ENCODE measurements around the gene CNEP1R1. TPM values are rescaled to one million over a fixed set of nuclear protein-coding genes. Genes with fewer than 3 reads are reported as not detected.
A peak's percentile ranks its signal among the peaks of the same experiment; 100 is the strongest.

Gene CNEP1R1
- total and polyA plus RNA-seq, 2 of the 4 experiments (the other 2 are of a cell fraction): 16.1 to 22.0 TPM

- no TSS peak for BruUV-seq (replicated peaks)
- ChIA-PET POLR2A (ENCODE audit: unreplicated experiment) (no interaction called here), CTCF (no interaction called here)
- no peak for TF ChIP-seq CHD1 (IDR thresholded peaks at IDR 0.05; ENCODE audit: low read depth, low read length)
- no peak for TF ChIP-seq RFX5 (IDR thresholded peaks at IDR 0.05; ENCODE audit: low read depth, low read length)
- no peak for TF ChIP-seq MAZ (IDR thresholded peaks at IDR 0.05; ENCODE audit: borderline replicate concordance, low read depth, low read length)
- TF ChIP-seq MAFK (IDR thresholded peaks at IDR 0.05; ENCODE audit: low read depth, low read length): no peak
- no peak for TF ChIP-seq RAD21 (IDR thresholded peaks at IDR 0.05; ENCODE audit: low read length)
- TF ChIP-seq, protein P1, sequence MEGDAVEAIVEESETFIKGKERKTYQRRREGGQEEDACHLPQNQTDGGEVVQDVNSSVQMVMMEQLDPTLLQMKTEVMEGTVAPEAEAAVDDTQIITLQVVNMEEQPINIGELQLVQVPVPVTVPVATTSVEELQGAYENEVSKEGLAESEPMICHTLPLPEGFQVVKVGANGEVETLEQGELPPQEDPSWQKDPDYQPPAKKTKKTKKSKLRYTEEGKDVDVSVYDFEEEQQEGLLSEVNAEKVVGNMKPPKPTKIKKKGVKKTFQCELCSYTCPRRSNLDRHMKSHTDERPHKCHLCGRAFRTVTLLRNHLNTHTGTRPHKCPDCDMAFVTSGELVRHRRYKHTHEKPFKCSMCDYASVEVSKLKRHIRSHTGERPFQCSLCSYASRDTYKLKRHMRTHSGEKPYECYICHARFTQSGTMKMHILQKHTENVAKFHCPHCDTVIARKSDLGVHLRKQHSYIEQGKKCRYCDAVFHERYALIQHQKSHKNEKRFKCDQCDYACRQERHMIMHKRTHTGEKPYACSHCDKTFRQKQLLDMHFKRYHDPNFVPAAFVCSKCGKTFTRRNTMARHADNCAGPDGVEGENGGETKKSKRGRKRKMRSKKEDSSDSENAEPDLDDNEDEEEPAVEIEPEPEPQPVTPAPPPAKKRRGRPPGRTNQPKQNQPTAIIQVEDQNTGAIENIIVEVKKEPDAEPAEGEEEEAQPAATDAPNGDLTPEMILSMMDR (conservative IDR thresholded peaks at IDR 0.05; ENCODE audit: low read depth, low read length): no peak
- no peak for TF ChIP-seq FOS (IDR thresholded peaks at IDR 0.05; ENCODE audit: low read depth, low read length)
- TF ChIP-seq NFE2L2 (IDR thresholded peaks at IDR 0.05; ENCODE audit: low read depth, low read length): no peak
- no peak for TF ChIP-seq SMC3 (IDR thresholded peaks at IDR 0.05; ENCODE audit: low read depth, low read length)
- no peak for TF ChIP-seq RCOR1 (IDR thresholded peaks at IDR 0.05; ENCODE audit: insufficient replicate concordance, low read length)
- no peak overlapping the region for H3K27ac ChIP-seq (ENCODE audit: insufficient read depth, low read length)
- no peak overlapping the region for H3K56ac ChIP-seq (ENCODE audit: extremely low read depth, insufficient read depth, low read length)
- H3K18ac ChIP-seq (ENCODE audit: low read depth, low read length): no peak overlapping the region
- H2AK9ac ChIP-seq (replicated peaks; ENCODE audit: low read depth, low read length, poor library complexity): no peak overlapping the region
- H3K23ac ChIP-seq (ENCODE audit: low read depth, low read length): no peak overlapping the region
- H3K36me3 ChIP-seq (ENCODE audit: control insufficient read depth, insufficient read depth, low read length): no peaks in the 10 kb centered on the region
- no peaks in the 10 kb centered on the region for H4K20me1 ChIP-seq (ENCODE audit: insufficient read depth, low read length)
- dilution Hi-C loops (cut with HindIII; ENCODE audit: low sequenced_read_pairs, unreplicated experiment) (no loop called here), intact Hi-C loops (cut with micrococcal nuclease) (no loop called here), in situ Hi-C loops (cut with MboI; ENCODE audit: low sequenced_read_pairs) (no loop called here)
- no peak overlapping the region for H4K5ac ChIP-seq (ENCODE audit: low read depth, low read length)
- H3K27me3 ChIP-seq (ENCODE audit: control insufficient read depth, insufficient read depth, low read length): peaks cover 6% of the 10 kb centered on the region
- H3K4ac ChIP-seq (ENCODE audit: low read depth, low read length): no peak overlapping the region
- H2BK120ac ChIP-seq (ENCODE audit: low read depth, low read length): no peak overlapping the region
- no peak overlapping the region for H2BK15ac ChIP-seq (ENCODE audit: low read depth, low read length)
- H2BK5ac ChIP-seq (ENCODE audit: low read depth, low read length, poor library complexity, severe bottlenecking): no peak overlapping the region
- H3K9ac ChIP-seq (ENCODE audit: low read depth, low read length): no peak overlapping the region
- peak; percentile 11 for DNase-seq
- no peaks in the 10 kb centered on the region for H3K4me1 ChIP-seq (ENCODE audit: control insufficient read depth, insufficient read depth, low read length)
- H3K9me1 ChIP-seq (ENCODE audit: insufficient read depth, low read length): no peaks in the 10 kb centered on the region
- 20% methylated on average over 2 of the region's 2 CpGs; no CpG with 5 or more reads in 1 of the 2 experiments for WGBS, 2 experiments (ENCODE audit: extremely low coverage in 2 of 2, insufficient read length in 1 of 2)
- ATAC-seq (ENCODE audit: low read depth): no peak
- H3K4me3 ChIP-seq (ENCODE audit: insufficient read depth, low read depth, low read length): no peak overlapping the region
- no peak overlapping the region for H2AK5ac ChIP-seq (ENCODE audit: low read depth, low read length)
- H2AFZ ChIP-seq (replicated peaks; ENCODE audit: low read length, poor library complexity): no peak overlapping the region
- no peak overlapping the region for H4K91ac ChIP-seq (ENCODE audit: insufficient read depth, low read depth, low read length)
- H3K9me3 ChIP-seq (ENCODE audit: control insufficient read depth, insufficient read depth, low read length): peaks cover under 1% of the 10 kb centered on the region; the same call in 1 of the 2 replicates
- H3K79me1 ChIP-seq (ENCODE audit: low read depth in 1 of 2, low read length in 2 of 2): no peaks in the 10 kb centered on the region
- H3K4me2 ChIP-seq (ENCODE audit: low read depth, low read length): no peak overlapping the region
- H2BK20ac ChIP-seq (ENCODE audit: low read depth, low read length): no peak overlapping the region
- H3K14ac ChIP-seq (replicated peaks; ENCODE audit: low read depth, low read length): no peak overlapping the region
- no peak overlapping the region for H4K8ac ChIP-seq (ENCODE audit: low read depth in 2 of 2, low read length in 2 of 2)
Observed at GRCh38 chr16:50050802-50051201, 25.8 kb downstream of the CNEP1R1 start.
